Esophagus muscularis mucosa (tissue), 4 donors: ENCODE results near the gene BFAR.

Experiments
- CTCF ChIP-seq, 3 experiments: fragments of 200-600 bp in 2 of 3; fragments of 450-650 bp in 1 of 3; sonication (generic) in 2 of 3; IDR thresholded peaks; one replicate each; pipeline ENCODE4 v1.5.1; 2017 to 2019; ENCODE audit warnings: antibody characterized with exemption in 3 of 3, mild to moderate bottlenecking in 2 of 3, moderate library complexity in 1 of 3
- EP300 ChIP-seq: sonication (generic); formaldehyde crosslinking; IDR thresholded peaks from one replicate; pipeline ENCODE4 v1.6.1; 2017; ENCODE audit warnings: antibody characterized with exemption
- POLR2A ChIP-seq: fragments of 450-650 bp; IDR thresholded peaks from one replicate; pipeline ENCODE4 v1.6.1; 2017; ENCODE audit warnings: antibody characterized with exemption, moderate library complexity, mild to moderate bottlenecking, low read depth
- POLR2AphosphoS5 ChIP-seq, 2 donors: sonication (generic); formaldehyde crosslinking; IDR thresholded peaks; one replicate each; pipeline ENCODE4 v1.6.1; 2017; ENCODE audit warnings: antibody characterized with exemption in 2 of 2

- TF ChIP-seq POLR2A (no peak), CTCF (IDR thresholded peaks at IDR 0.05) (no peak), EP300 (no peak), POLR2AphosphoS5 (IDR thresholded peaks at IDR 0.05) (no peak)
Measured at GRCh38 chr16:14649816-14650215, 17.1 kb downstream of the BFAR start.
